B cell (primary cell): ENCODE measurements around the gene ECI1. TPM values are rescaled to one million over a fixed set of nuclear protein-coding genes. Genes with fewer than 3 reads are reported as not detected.

ENCODE experiments used
- ATAC-seq: fragments of 200-7000 bp; cut with Tn5 transposase; one replicate; pipeline ENCODE4 v1.10.0; 2021; ENCODE audit warnings: low read depth, mild to moderate bottlenecking, moderate number of reproducible peaks, moderate library complexity
- CTCF ChIA-PET: fragments of 350-600 bp; sonication (Branson Sonifier 250); formaldehyde crosslinking; loops from one replicate; lab custom pipeline; 2021; ENCODE audit warnings: antibody characterized with exemption, inconsistent platforms; lab: Charles Lee
- POLR2A ChIA-PET: fragments of 350-600 bp; sonication (Branson Sonifier 250); formaldehyde crosslinking; loops from one replicate; lab custom pipeline; 2021; ENCODE audit warnings: antibody characterized with exemption; lab: Charles Lee
- DNase-seq: peaks from one replicate; pipeline ENCODE4 v3.0.0; 2013
- H2AFZ ChIP-seq: 2 replicates; pipeline ENCODE4 v1.6.1; 2012; ENCODE audit warnings: mild to moderate bottlenecking, low read depth, low read length; ENCODE audit not compliant: insufficient read depth, poor library complexity, severe bottlenecking
- H3K27ac ChIP-seq, 2 donors: 1 replicate in 1 of 2; 2 replicates in 1 of 2; pipeline ENCODE4 v1.5.1; 2012 to 2013; ENCODE audit warnings: low read length in 2 of 2, mild to moderate bottlenecking in 2 of 2, moderate library complexity in 1 of 2
- H3K27me3 ChIP-seq, 4 experiments: fragments of 200-600 bp in 1 of 4; sonication (generic) in 1 of 4; replicated peaks in 1 of 4; 1 replicate in 2 of 4; 2 replicates in 2 of 4; pipeline versions ENCODE4 v1.6.1 to v1.7.0; 2013 to 2016; ENCODE audit warnings: low read length in 3 of 4, mild to moderate bottlenecking in 2 of 4, mixed read lengths in 1 of 4, moderate library complexity in 1 of 4; ENCODE audit not compliant: insufficient read depth in 4 of 4, control insufficient read depth in 3 of 4; ENCODE audit errors: control extremely low read depth in 1 of 4
- H3K36me3 ChIP-seq, 2 experiments: replicated peaks in 1 of 2; 1 replicate in 1 of 2; 2 replicates in 1 of 2; pipeline versions ENCODE4 v1.6.1 to v1.7.1; 2013; ENCODE audit warnings: low read length in 1 of 2; ENCODE audit not compliant: insufficient read depth in 2 of 2, control insufficient read depth in 1 of 2; ENCODE audit errors: control extremely low read depth in 1 of 2, extremely low read depth in 1 of 2
- H3K4me1 ChIP-seq, 2 donors: fragments of 200-600 bp in 1 of 2; sonication (generic) in 1 of 2; 1 replicate in 1 of 2; 2 replicates in 1 of 2; pipeline versions ENCODE4 v1.5.1 to v1.6.1; 2013 to 2017; ENCODE audit warnings: low read length in 2 of 2; ENCODE audit not compliant: control insufficient read depth in 2 of 2, insufficient read depth in 2 of 2
- H3K4me2 ChIP-seq: replicated peaks from 2 replicates; pipeline ENCODE3; 2012; ENCODE audit warnings: mild to moderate bottlenecking, low read depth, low read length; ENCODE audit not compliant: poor library complexity, severe bottlenecking
- H3K4me3 ChIP-seq, 5 experiments: fragments of 200-600 bp in 1 of 5; sonication (generic) in 1 of 5; 1 replicate in 3 of 5; 2 replicates in 2 of 5; pipeline versions ENCODE4 v1.5.1 to v1.7.0; 2011 to 2016; ENCODE audit warnings: low read length in 4 of 5, mild to moderate bottlenecking in 4 of 5, low read depth in 2 of 5, control low read depth in 1 of 5, moderate library complexity in 1 of 5; ENCODE audit not compliant: insufficient read depth in 1 of 5; ENCODE audit errors: control extremely low read depth in 1 of 5, extremely low read depth in 1 of 5
- H3K79me2 ChIP-seq: fragments of 200-600 bp; sonication (generic); one replicate; pipeline ENCODE4 v1.6.0; 2016; ENCODE audit warnings: low read length; ENCODE audit not compliant: control insufficient read depth, insufficient read depth
- H3K9ac ChIP-seq: fragments of 200-600 bp; sonication (generic); 2 replicates; pipeline ENCODE4 v1.6.1; 2017; ENCODE audit warnings: mild to moderate bottlenecking, low read length, moderate library complexity
- H3K9me3 ChIP-seq, 3 donors: one replicate each; pipeline versions ENCODE4 v1.6.1 to v1.7.1; 2013; ENCODE audit warnings: low read length in 2 of 3; ENCODE audit not compliant: control insufficient read depth in 2 of 3, insufficient read depth in 1 of 3; ENCODE audit errors: control extremely low read depth in 1 of 3
- H4K20me1 ChIP-seq: 2 replicates; pipeline ENCODE4 v1.6.0; 2012; ENCODE audit warnings: mild to moderate bottlenecking, low read length; ENCODE audit not compliant: insufficient read depth, control insufficient read depth, poor library complexity, severe bottlenecking
- H3K27ac Mint-ChIP-seq: one replicate; pipeline ENCODE4 v1.8.0; 2021; ENCODE audit warnings: mixed read lengths
- H3K27me3 Mint-ChIP-seq: one replicate; pipeline ENCODE4 v1.8.0; 2021; ENCODE audit warnings: mixed read lengths
- H3K4me1 Mint-ChIP-seq: one replicate; pipeline ENCODE4 v1.8.0; 2021; ENCODE audit warnings: mixed read lengths
- H3K4me3 Mint-ChIP-seq: one replicate; pipeline ENCODE4 v1.8.0; 2021; ENCODE audit warnings: mixed read lengths
- H3K9me3 Mint-ChIP-seq: one replicate; pipeline ENCODE4 v1.8.0; 2022; ENCODE audit warnings: mixed read lengths; ENCODE audit not compliant: insufficient read depth
- EZH2 ChIP-seq: IDR thresholded peaks from 2 replicates; pipeline ENCODE4 v1.6.1; 2012; ENCODE audit warnings: borderline replicate concordance, low read depth, mild to moderate bottlenecking, moderate library complexity, low read length; ENCODE audit not compliant: insufficient read depth, poor library complexity, severe bottlenecking
- WGBS: methylation state at CpG from one replicate; pipeline ENCODE4 v1.1.5; 2013; ENCODE audit warnings: missing lambda C conversion rate; ENCODE audit not compliant: insufficient coverage; 5-methylcytosine and 5-hydroxymethylcytosine counted together
- intact Hi-C: fragments of 100-400 bp; cut with micrococcal nuclease; formaldehyde crosslinking; loops from one replicate; pipeline ENCODE4 v1.10.0; 2022
- polyA plus RNA-seq: library from polyadenylated mRNA; depleted of rRNA; stranded (reverse); fragments of >200 nt; gene quantifications from 2 replicates; pipeline ENCODE4 v1.2.3, GENCODE V29; 2012
- total RNA-seq, 2 donors: library from RNA; stranded (reverse); fragments of 120-200 nt in 1 of 2; gene quantifications; 1 replicate in 1 of 2; 2 replicates in 1 of 2; pipeline versions ENCODE4 v1.2.3 to v1.2.4, GENCODE V29; 2013 to 2022
- TF ChIP-seq, protein P1 (sequence below): fragments of 200-600 bp; IDR thresholded peaks from one replicate; pipeline ENCODE4 v1.8.0; 2022; ENCODE audit warnings: antibody characterized with exemption, mild to moderate bottlenecking

The ECI1 gene
- total and polyA plus RNA-seq, 2 donors (not counting 1 experiment from before 2014, with no cell fraction given), result 34.3 to 38.4 TPM

DNA sequence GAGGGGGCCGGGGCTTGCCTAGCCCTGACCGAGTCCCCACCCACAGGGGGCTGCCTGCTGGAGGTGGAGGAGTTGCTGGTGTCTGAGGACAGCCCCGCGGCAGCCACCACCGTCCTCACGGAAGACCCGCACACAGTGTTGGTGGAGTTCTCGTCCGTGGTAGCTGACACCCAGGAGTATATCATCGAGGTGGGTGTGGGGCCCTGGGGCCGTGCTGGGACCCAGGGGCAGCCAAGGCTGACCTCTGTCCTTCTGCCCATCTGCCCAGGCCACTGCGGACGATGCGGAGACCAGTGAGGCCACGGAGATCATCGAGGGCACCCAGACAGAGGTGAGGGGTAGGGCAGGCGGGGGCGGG, 16.6 kb downstream of the ECI1 start:
- Mint-ChIP-seq H3K4me3 (no peak overlapping the region), H3K9me3 (no peaks in the 10 kb centered on the region), H3K27ac (no peak overlapping the region), H3K4me1 (peaks cover 1% of the 10 kb centered on the region), H3K27me3 (peaks cover 3% of the 10 kb centered on the region)
- H2AFZ ChIP-seq, result no peak overlapping the region
- H3K9me3 ChIP-seq, result peaks cover 0 to 5% (median 0%) of the 10 kb centered on the region in 3 donors
- ATAC-seq (no peak), DNase-seq (no peak)
- peaks cover 0 to 46% of the 10 kb centered on the region in 2 experiments for H3K36me3 ChIP-seq
- no peak for TF ChIP-seq EZH2
- peaks cover 12 to 15% of the 10 kb centered on the region in 2 donors for H3K4me1 ChIP-seq
- no peak overlapping the region for H3K27ac ChIP-seq
- ChIA-PET CTCF (no interaction called here), POLR2A (interaction anchor here (1.1 kb wide), 1 partner anchor 20 kb away, joined by 4 read pairs; the partner anchor contains the start of gene PGP)
- no peak overlapping the region for H3K4me2 ChIP-seq
- no peak overlapping the region for H3K9ac ChIP-seq
- no peak overlapping the region for H3K4me3 ChIP-seq
- intact Hi-C loops, result no loop called here
- peaks cover 30% of the 10 kb centered on the region for H4K20me1 ChIP-seq
- WGBS, result 97% methylated on average over 18 of the region's 18 CpGs
- no peaks in the 10 kb centered on the region for H3K79me2 ChIP-seq
- H3K27me3 ChIP-seq, result peaks cover 0 to 27% (median 11%) of the 10 kb centered on the region in 4 experiments

DNA sequence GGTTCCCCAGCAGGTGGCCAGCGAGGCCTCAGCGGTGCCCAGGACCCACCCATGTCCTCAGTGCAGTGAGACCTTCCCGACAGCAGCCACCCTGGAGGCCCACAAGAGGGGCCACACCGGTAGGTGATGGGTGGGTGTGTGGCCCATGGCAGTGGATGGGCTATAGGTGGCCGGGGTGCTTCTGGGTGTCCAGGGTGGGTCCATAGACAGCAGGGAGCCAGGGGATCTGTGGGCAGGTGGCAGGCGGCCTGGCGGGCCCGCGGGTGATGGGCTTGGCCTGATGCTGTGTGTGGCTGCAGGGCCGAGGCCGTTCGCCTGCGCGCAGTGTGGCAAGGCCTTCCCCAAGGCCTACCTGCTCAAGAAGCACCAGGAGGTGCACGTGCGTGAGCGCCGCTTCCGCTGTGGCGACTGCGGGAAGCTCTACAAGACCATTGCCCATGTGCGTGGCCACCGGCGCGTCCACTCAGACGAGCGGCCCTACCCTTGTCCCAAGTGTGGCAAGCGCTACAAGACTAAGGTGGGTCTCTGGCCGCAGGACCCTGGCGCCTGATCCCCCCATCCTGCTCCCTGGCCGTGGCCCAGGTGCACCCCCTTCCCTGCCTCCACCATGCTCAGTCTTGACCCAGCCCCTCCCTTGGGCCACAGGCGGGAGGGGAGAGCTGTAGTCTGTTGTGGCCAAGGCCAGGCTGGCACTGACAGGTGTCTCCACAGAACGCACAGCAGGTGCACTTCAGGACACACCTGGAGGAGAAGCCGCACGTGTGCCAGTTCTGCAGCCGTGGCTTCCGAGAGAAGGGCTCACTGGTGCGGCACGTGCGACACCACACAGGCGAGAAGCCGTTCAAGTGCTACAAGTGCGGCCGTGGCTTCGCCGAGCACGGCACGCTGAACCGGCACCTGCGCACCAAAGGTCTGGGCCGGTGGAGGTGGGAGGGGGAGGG, 17.2 kb downstream of the ECI1 start:
- H3K4me1 ChIP-seq, result peaks cover 12 to 15% of the 10 kb centered on the region in 2 donors
- H3K79me2 ChIP-seq, result no peaks in the 10 kb centered on the region
- peaks cover 37% of the 10 kb centered on the region for H4K20me1 ChIP-seq
- H3K9me3 Mint-ChIP-seq, result no peaks in the 10 kb centered on the region
- no peak overlapping the region for H3K4me3 Mint-ChIP-seq
- no peak overlapping the region for H3K27ac Mint-ChIP-seq
- no peak overlapping the region for H2AFZ ChIP-seq
- peaks cover 0 to 5% (median 0%) of the 10 kb centered on the region in 3 donors for H3K9me3 ChIP-seq
- peaks cover 0 to 27% (median 11%) of the 10 kb centered on the region in 4 experiments for H3K27me3 ChIP-seq
- H3K9ac ChIP-seq, result no peak overlapping the region
- H3K4me2 ChIP-seq, result no peak overlapping the region
- H3K36me3 ChIP-seq, result peaks cover 0 to 52% of the 10 kb centered on the region in 2 experiments
- no peak overlapping the region for H3K4me3 ChIP-seq
- no peak for TF ChIP-seq EZH2
- TF ChIP-seq, protein P1, sequence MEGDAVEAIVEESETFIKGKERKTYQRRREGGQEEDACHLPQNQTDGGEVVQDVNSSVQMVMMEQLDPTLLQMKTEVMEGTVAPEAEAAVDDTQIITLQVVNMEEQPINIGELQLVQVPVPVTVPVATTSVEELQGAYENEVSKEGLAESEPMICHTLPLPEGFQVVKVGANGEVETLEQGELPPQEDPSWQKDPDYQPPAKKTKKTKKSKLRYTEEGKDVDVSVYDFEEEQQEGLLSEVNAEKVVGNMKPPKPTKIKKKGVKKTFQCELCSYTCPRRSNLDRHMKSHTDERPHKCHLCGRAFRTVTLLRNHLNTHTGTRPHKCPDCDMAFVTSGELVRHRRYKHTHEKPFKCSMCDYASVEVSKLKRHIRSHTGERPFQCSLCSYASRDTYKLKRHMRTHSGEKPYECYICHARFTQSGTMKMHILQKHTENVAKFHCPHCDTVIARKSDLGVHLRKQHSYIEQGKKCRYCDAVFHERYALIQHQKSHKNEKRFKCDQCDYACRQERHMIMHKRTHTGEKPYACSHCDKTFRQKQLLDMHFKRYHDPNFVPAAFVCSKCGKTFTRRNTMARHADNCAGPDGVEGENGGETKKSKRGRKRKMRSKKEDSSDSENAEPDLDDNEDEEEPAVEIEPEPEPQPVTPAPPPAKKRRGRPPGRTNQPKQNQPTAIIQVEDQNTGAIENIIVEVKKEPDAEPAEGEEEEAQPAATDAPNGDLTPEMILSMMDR, result no peak
- ATAC-seq (no peak), DNase-seq (no peak)
- H3K4me1 Mint-ChIP-seq, result no peaks in the 10 kb centered on the region
- peaks cover 3% of the 10 kb centered on the region for H3K27me3 Mint-ChIP-seq
- WGBS, result 89% methylated on average over 39 of the region's 51 CpGs
- no peak overlapping the region for H3K27ac ChIP-seq
- intact Hi-C loops, result no loop called here
- CTCF ChIA-PET, result no interaction called here
- POLR2A ChIA-PET, result no interaction called here
